H7 (cell line): ENCODE measurements around the gene MC4R. TPM values are rescaled to one million over a fixed set of nuclear protein-coding genes. Genes with fewer than 3 reads are reported as not detected.
"Not testable (repeated sequence)": the region's sequence is repeated elsewhere in the genome, so short reads cannot be mapped to it uniquely, and the experiment has no call there.

Experiments used
- DNase-seq: peaks from one replicate; pipeline ENCODE4 v3.0.0; 2012
- H3K27me3 ChIP-seq: 2 replicates; pipeline ENCODE4 v1.6.0; 2011; ENCODE audit warnings: mild to moderate bottlenecking, low read length; ENCODE audit not compliant: control insufficient read depth, insufficient read depth
- H3K36me3 ChIP-seq: replicated peaks from 2 replicates; pipeline ENCODE4 v1.5.1; 2011; ENCODE audit warnings: low read length; ENCODE audit not compliant: control insufficient read depth, insufficient read depth
- H3K4me3 ChIP-seq: 2 replicates; pipeline ENCODE4 v1.5.1; 2011; ENCODE audit warnings: low read depth, mild to moderate bottlenecking, control low read depth, low read length, moderate library complexity; ENCODE audit not compliant: insufficient read depth
- total RNA-seq: library from RNA; depleted of rRNA; stranded (reverse); fragments of >200 nt; shearing (Covaris generic); gene quantifications from 2 replicates; pipeline ENCODE4 v1.2.3, GENCODE V29; 2014; rRNA removed

MC4R gene
- total RNA-seq = 0.03 TPM in 1 of 2 replicates, not detected in the other

- Histone ChIP-seq H3K27me3 (no peaks in the 10 kb centered on the region), H3K4me3 (no peak within 1 kb of the TSS), H3K36me3 (no peaks in the 10 kb centered on the region)
- DNase-seq = peak; percentile 17
These were observed at the start of gene MC4R for GRCh38 chr18:60372596-60372995. Gene MC4R, minus strand, starts transcription at chr18:60372775. Its CDS starts 426 bp downstream, at chr18:60372349.

- H3K36me3 ChIP-seq, H3K27me3 ChIP-seq, DNase-seq, H3K4me3 ChIP-seq: not testable (repeated sequence)
These were observed 49.7 kb upstream of the MC4R start for GRCh38 chr18:60422306-60422705.

- H3K27me3 ChIP-seq = no peaks in the 10 kb centered on the region
- no peak for DNase-seq
- H3K36me3 ChIP-seq = no peaks in the 10 kb centered on the region
- no peak overlapping the region for H3K4me3 ChIP-seq
These were observed 49.0 kb upstream of the MC4R start for GRCh38 chr18:60421356-60422118.

- Histone ChIP-seq H3K27me3 (no peaks in the 10 kb centered on the region), H3K4me3 (no peak overlapping the region), H3K36me3 (no peaks in the 10 kb centered on the region)
- no peak for DNase-seq
These were observed 45.4 kb upstream of the MC4R start for GRCh38 chr18:60417946-60418345.

GRCh38 chr18:60413944-60414547 lies 41.5 kb upstream of the MC4R start:
- no peaks in the 10 kb centered on the region for H3K36me3 ChIP-seq
- H3K4me3 ChIP-seq = no peak overlapping the region
- H3K27me3 ChIP-seq = no peaks in the 10 kb centered on the region
- DNase-seq = peak; percentile 6

GRCh38 chr18:60411715-60412114 lies 39.1 kb upstream of the MC4R start:
- peak; percentile 12 for DNase-seq
- Histone ChIP-seq H3K36me3 (no peaks in the 10 kb centered on the region), H3K27me3 (no peaks in the 10 kb centered on the region), H3K4me3 (no peak overlapping the region)

GRCh38 chr18:60406721-60407120 lies 34.1 kb upstream of the MC4R start:
- no peak overlapping the region for H3K4me3 ChIP-seq
- DNase-seq = no peak
- H3K36me3 ChIP-seq = no peaks in the 10 kb centered on the region
- no peaks in the 10 kb centered on the region for H3K27me3 ChIP-seq

- H3K4me3 ChIP-seq = no peak overlapping the region
- H3K36me3 ChIP-seq = no peaks in the 10 kb centered on the region
- no peak for DNase-seq
- H3K27me3 ChIP-seq = no peaks in the 10 kb centered on the region
These were observed 32.0 kb upstream of the MC4R start for GRCh38 chr18:60404486-60405085.

- no peak for DNase-seq
- Histone ChIP-seq H3K36me3 (no peaks in the 10 kb centered on the region), H3K27me3 (no peaks in the 10 kb centered on the region), H3K4me3 (no peak overlapping the region)
These were observed 28.8 kb upstream of the MC4R start for GRCh38 chr18:60401346-60401745.

GRCh38 chr18:60391571-60392226 lies 19.1 kb upstream of the MC4R start:
- H3K36me3 ChIP-seq = no peaks in the 10 kb centered on the region
- no peak for DNase-seq
- no peaks in the 10 kb centered on the region for H3K27me3 ChIP-seq
- no peak overlapping the region for H3K4me3 ChIP-seq

GRCh38 chr18:60389314-60389713 lies 16.7 kb upstream of the MC4R start:
- DNase-seq = no peak
- Histone ChIP-seq H3K27me3 (no peaks in the 10 kb centered on the region), H3K36me3 (no peaks in the 10 kb centered on the region), H3K4me3 (no peak overlapping the region)

- Histone ChIP-seq H3K36me3 (no peaks in the 10 kb centered on the region), H3K27me3 (no peaks in the 10 kb centered on the region), H3K4me3 (no peak overlapping the region)
- DNase-seq = no peak
These were observed 13.1 kb upstream of the MC4R start for GRCh38 chr18:60385693-60386092.

GRCh38 chr18:60383893-60384292 lies 11.3 kb upstream of the MC4R start:
- no peak overlapping the region for H3K4me3 ChIP-seq
- no peak for DNase-seq
- no peaks in the 10 kb centered on the region for H3K27me3 ChIP-seq
- no peaks in the 10 kb centered on the region for H3K36me3 ChIP-seq

- no peak overlapping the region for H3K4me3 ChIP-seq
- no peaks in the 10 kb centered on the region for H3K27me3 ChIP-seq
- DNase-seq = no peak
- H3K36me3 ChIP-seq = no peaks in the 10 kb centered on the region
These were observed 5.3 kb upstream of the MC4R start for GRCh38 chr18:60377778-60378469.
